Activated naive CD8-positive, alpha-beta T cell treated with anti-CD3 and anti-CD28 coated beads, Interleukin-2, amount 50 U/mL, for 16 hours (primary cell): ENCODE data around the gene MDFIC.

ENCODE experiments used
- DNase-seq: peaks from one replicate; pipeline ENCODE4 v3.0.0-alpha.2; 2020; ENCODE audit warnings: low read depth, low spot score

Gene MDFIC

GRCh38 chr7:114952296-114952695 is 30.4 kb downstream of the MDFIC start:
- DNase-seq: no peak

- DNase-seq: no peak
These were observed 31.8 kb downstream of the MDFIC start for GRCh38 chr7:114953724-114954123.

GRCh38 chr7:114956702-114957101 is 34.8 kb downstream of the MDFIC start:
- DNase-seq: no peak

- DNase-seq: no peak
These were observed 35.5 kb downstream of the MDFIC start for GRCh38 chr7:114957444-114957843.

GRCh38 chr7:114959931-114960330 is 38.0 kb downstream of the MDFIC start:
- no peak for DNase-seq

DNA sequence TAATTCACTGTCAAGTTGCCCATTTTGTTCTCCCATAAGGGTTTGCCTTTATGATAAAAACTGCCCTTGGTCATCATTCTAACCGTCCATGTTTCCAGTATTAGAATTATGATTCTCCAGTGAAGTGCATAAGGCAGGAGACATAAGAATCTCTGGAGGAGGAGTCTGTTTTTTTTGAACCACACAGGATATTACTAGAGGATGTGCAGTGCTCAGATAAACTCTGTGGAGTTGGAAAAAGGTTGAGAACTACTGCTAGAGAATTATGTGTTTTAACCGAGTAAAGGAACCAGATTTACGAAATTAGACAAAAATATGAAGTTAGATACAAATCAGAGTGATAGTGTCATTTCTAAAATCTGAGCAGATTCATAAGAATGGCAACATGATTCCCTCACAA is 40.5 kb downstream of the MDFIC start:
- DNase-seq: no peak

DNA sequence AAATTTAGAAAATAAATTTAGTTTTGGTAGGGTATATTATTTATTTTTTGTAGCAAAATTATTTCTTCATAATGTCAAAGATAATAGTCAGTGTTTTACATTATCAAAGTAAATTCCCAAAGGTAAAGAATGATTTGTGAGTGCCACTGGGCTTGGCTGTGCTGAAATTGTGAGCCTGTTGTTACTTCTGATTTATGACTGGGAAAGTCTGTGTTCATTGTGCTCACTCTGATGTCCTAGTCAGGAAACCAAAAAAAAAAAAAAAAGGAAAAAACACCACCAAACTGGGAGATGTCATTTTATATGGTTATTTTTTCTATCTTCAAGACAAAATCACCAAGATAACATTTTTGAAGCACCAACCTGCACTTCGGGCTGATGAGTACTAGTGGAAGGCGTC is 44.3 kb downstream of the MDFIC start:
- DNase-seq: no peak

DNA sequence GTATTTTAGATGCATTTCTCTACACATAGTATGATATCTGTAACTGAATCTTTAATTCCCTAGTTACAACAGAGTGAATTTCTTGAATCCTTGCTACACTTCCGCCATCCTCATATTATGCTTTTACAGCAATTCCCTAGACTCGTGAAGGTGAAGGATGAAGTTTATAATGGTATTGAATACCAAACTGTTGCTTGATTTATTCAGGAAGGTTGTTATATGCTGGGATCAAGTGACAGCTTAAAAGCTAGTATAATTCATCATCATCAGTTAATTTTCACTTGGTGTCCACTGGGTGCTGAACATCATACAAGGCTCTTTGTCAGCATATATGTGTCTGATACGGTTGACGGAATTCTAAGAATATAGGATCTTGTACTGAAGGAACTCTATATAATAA is 47.2 kb downstream of the MDFIC start:
- DNase-seq: no peak

- no peak for DNase-seq
These were observed 48.4 kb downstream of the MDFIC start for GRCh38 chr7:114970308-114970707.

DNA sequence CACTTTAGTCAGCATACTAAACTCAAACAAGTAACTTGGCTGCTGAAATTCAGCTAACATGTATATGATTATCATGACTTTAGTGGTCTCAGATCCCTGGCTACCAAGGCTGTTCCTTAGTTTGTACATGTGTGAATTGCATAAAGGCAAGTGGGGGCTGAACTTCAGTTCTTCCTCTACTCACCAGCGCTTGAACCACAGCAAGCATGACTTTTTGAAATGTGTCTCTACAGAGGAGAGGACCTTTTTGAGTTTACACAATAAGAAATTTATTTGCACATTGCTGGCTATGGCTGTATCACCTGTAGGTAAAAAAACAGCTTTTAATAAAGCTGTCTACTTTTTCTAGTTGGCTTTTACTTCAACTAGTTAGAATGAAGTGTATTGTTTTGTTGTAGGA is 48.8 kb downstream of the MDFIC start:
- no peak for DNase-seq

DNA sequence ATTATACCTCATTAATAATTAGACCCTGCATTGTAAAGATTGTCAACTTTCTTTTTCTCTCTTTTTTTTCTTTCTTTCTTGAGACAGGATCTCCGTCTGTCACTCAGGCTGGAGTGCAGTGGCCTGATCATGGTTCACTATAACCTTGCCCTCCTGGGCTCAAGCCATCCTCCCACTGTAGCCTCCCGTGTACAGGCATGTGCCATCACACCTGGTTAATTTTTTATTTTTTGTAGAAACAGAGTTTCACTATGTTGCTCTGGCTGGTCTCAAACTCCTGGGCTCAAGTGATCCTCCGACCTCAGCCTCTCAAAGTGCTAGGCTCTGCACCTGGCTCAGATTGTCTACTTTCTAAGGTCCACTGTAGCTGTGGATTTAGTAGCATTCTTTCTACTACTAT is 50.7 kb downstream of the MDFIC start:
- no peak for DNase-seq

- no peak for DNase-seq
These were observed 51.3 kb downstream of the MDFIC start for GRCh38 chr7:114973147-114973546.

- DNase-seq: no peak
These were observed 53.5 kb downstream of the MDFIC start for GRCh38 chr7:114975401-114975800.

DNA sequence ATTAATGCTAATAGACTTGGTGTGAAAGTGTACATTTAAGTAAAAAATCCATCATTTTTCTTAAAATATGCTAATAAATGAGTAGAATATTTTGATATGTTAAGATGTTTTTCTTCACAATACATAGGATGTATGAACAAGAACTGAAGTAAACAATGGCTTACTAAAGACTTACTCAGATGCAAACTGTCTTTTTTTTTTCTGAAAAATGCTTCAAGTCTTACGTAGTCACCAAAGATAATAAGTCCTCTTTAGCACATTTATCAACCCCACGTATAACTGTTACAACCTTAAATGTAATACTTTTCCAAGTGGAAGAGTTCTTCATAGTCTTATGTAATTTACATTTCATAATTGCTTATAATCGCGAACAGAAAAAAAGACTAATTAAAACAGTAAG is 54.8 kb downstream of the MDFIC start:
- DNase-seq: no peak

DNA sequence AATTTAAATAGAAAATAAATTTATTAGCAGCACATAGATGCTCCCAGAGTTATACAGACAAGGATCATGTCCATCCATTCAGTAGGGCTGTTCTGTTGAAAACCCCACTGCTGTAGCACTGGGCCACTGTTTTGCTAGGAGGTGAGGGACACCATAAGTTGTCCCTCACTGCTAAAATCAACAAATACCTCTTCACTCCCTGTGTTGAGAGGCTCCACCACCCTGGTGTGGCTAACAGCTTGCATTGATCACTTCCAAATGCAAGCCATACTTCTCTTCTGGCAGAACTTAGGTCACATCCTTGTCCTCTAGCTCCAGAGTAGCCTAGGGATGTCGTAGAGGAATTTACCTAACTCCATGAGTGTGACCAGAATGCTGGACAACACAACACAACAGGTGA is 55.4 kb downstream of the MDFIC start:
- DNase-seq: no peak

DNA sequence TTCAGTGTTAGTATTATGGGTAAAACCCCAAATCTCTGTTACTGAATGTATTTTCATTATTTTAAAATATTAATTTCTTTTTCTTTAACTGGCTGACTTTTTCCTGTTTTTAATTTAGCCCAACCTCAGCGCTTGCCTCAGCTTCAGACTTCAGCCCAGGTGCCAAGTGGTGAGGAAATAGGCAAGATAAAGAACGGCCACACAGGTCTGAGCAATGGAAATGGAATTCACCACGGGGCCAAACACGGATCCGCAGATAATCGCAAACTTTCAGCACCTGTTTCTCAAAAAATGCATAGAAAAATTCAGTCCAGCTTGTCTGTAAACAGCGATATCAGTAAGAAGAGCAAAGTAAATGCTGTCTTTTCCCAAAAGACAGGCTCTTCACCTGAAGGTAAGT is 57.5 kb downstream of the MDFIC start:
- no peak for DNase-seq

DNA sequence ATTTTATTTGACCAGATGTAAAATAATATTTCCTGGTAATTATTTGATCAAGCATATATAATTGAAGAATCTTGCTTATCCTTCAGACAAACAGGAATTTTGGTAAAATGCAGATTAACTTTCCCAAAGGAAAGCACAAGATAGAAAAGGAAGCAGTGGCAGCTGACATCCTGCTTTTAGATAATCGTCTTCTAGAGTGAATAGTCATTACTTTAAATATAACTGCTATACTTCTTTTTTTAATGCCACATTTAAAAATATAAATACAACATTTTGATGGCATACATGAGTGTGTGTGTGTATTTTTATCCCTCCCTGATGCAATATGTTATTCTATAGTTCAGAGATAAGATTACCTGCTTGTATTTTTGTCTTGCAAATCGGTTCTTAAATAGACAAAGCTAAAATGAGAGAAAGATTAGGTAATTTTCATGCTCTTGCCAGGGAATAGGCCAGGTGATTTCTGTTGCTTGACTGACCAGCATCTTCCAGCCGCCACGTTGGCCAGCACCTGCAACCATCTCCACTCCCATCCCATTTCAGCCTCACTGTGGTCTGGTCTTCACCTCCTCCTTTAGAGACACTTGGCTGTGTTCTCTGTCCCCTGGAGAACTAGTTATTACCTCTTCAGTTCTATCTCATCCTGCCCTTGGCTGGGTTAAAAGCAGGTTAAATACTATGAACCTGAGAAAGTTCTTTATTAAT is 58.1 kb downstream of the MDFIC start:
- no peak for DNase-seq

DNA sequence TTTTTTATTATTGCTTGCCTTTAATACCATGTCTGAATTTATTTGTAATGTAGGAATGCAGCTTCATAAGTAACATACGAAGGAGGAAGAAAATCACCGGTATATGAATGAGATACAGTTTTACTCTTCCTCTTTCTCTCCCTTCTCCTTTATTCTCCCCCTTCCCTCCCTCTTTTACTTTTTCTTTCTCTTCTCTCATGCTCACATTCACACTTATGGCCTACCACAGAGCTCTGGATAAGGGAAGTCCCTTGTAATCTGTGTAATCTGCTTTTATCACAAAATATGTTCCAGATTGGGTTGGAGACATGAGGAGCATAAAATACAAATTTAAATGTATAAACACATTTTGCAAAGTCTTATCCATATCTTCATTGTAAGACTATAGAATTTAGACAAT is 59.4 kb downstream of the MDFIC start:
- no peak for DNase-seq

GRCh38 chr7:114985116-114985715 is 63.3 kb downstream of the MDFIC start:
- DNase-seq: no peak

GRCh38 chr7:114986190-114987180 is 64.6 kb downstream of the MDFIC start:
- no peak for DNase-seq

- DNase-seq: no peak
These were observed 66.1 kb downstream of the MDFIC start for GRCh38 chr7:114988026-114988425.

DNA sequence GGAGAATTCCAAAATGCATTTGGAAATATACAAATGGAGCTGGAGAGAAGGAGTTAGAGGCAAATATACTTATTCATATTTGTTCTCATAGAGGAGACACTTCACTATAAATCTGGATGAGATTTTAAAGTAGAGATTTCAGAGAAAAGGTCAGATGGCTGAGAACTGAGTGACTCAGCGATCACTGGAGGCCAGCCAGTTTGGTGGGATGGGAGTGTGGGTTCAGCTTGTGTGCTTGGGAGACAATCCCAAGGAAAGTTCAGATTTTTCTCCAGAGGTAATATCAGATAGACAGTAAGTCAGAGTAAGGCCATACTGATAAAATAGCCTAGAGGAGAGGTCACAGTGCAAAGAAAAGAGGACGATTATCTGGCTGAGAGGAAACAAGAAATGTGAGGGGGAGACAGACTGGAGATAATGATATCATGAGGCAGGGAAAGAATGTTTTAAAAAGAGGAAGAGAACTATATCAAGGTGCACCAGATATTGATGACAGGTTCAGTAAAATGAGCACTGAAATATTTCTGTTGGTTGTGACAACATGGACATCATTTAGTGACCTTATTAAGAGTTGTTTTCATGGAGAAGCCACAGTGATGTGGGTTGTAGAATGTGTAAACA is 67.0 kb downstream of the MDFIC start:
- DNase-seq: no peak
